HepG2 (cell line): Measurements from ENCODE around the gene SEC61B. TPM values are rescaled to one million over a fixed set of nuclear protein-coding genes. Genes with fewer than 3 reads are reported as not detected.
A peak's percentile ranks its signal among the peaks of the same experiment; 100 is the strongest.

ENCODE experiments used
- AGO2 ChIP-seq: fragments of 200-400 bp; formaldehyde crosslinking; optimal IDR thresholded peaks from 2 replicates; pipeline ENCODE3; 2017; ENCODE audit warnings: mild to moderate bottlenecking, low read depth, low read length, moderate library complexity
- ARID5B ChIP-seq: IDR thresholded peaks from 2 replicates; pipeline ENCODE4 v1.4.0; 2020; ENCODE audit warnings: mild to moderate bottlenecking, missing genetic modification reagents
- FOSL2 ChIP-seq: sonication (generic); formaldehyde crosslinking; IDR thresholded peaks from 2 replicates; pipeline ENCODE4 v1.4.0; 2020; ENCODE audit warnings: missing genetic modification reagents
- HNRNPH1 ChIP-seq: fragments of 200-400 bp; formaldehyde crosslinking; optimal IDR thresholded peaks from 2 replicates; pipeline ENCODE3; 2017; ENCODE audit warnings: mild to moderate bottlenecking, low read depth, low read length
- HNRNPUL1 ChIP-seq: fragments of 200-400 bp; formaldehyde crosslinking; IDR thresholded peaks from 2 replicates; pipeline ENCODE4 v1.6.1; 2017; ENCODE audit warnings: low read depth, mild to moderate bottlenecking, low read length, moderate library complexity
- JUN ChIP-seq: sonication (generic); formaldehyde crosslinking; IDR thresholded peaks from 2 replicates; pipeline ENCODE4 v1.4.0; 2020; ENCODE audit warnings: mild to moderate bottlenecking, missing genetic modification reagents
- MAX ChIP-seq: IDR thresholded peaks from 2 replicates; pipeline ENCODE4 v1.6.1; 2012; ENCODE audit warnings: inconsistent platforms
- MBD4 ChIP-seq: IDR thresholded peaks from 2 replicates; pipeline ENCODE4 v1.6.1; 2012; ENCODE audit warnings: low read length, inconsistent platforms, borderline replicate concordance
- PPARG ChIP-seq: conservative IDR thresholded peaks from 2 replicates; pipeline ENCODE4 v1.6.1; 2016; ENCODE audit warnings: missing biosample characterization, missing genetic modification reagents
- TBX3 ChIP-seq: fragments of 450-650 bp; IDR thresholded peaks from 2 replicates; pipeline ENCODE4 v1.6.1; 2017; ENCODE audit warnings: antibody characterized with exemption, mild to moderate bottlenecking, inconsistent platforms, borderline replicate concordance
- ZFP36L1 ChIP-seq: sonication (generic); formaldehyde crosslinking; IDR thresholded peaks from 2 replicates; pipeline ENCODE4 v1.8.0; 2022; ENCODE audit warnings: mild to moderate bottlenecking, missing genetic modification reagents, moderate library complexity
- ZMAT3 ChIP-seq: sonication (generic); formaldehyde crosslinking; conservative IDR thresholded peaks from 2 replicates; pipeline ENCODE4 v1.7.0; 2021; ENCODE audit warnings: missing genetic modification reagents
- ZNF891 ChIP-seq: sonication (generic); formaldehyde crosslinking; IDR thresholded peaks from 2 replicates; pipeline ENCODE4 v1.5.0; 2020; ENCODE audit warnings: mild to moderate bottlenecking, missing genetic modification reagents
- polyA plus RNA-seq, 8 experiments: library from polyadenylated mRNA; depleted of rRNA in 3 of 8; stranded (reverse) in 7 of 8; unstranded in 1 of 8; fragments of >200 nt; fragmentation: Illumina TruSeq in 4 of 8; extraction: Trizol in 4 of 8; gene quantifications; 2 replicates each; pipeline versions ENCODE4 v1.2.1 to v1.2.3, GENCODE V29; 2011 to 2016; ENCODE audit warnings: low read depth in 4 of 8, missing spikeins in 1 of 8, mixed read lengths in 1 of 8; ENCODE audit not compliant: insufficient read depth in 1 of 8
- total RNA-seq, 5 experiments: library from RNA; depleted of rRNA; stranded (reverse); fragments of >200 nt; fragmentation: Illumina TruSeq; extraction: Trizol; gene quantifications; 2 replicates each; pipeline ENCODE4 v1.2.3, GENCODE V29; 2016; ENCODE audit warnings: low read depth in 1 of 5
- TF ChIP-seq, protein P1 (sequence below): sonication (generic); formaldehyde crosslinking; IDR thresholded peaks from 2 replicates; pipeline ENCODE4 v1.4.0; 2020; ENCODE audit warnings: missing genetic modification reagents

Gene SEC61B
- total and polyA plus RNA-seq, 2 of the 13 experiments (the other 11 are each of a cell fraction or from before 2014, with no cell fraction given) = 191 to 368 TPM

DNA sequence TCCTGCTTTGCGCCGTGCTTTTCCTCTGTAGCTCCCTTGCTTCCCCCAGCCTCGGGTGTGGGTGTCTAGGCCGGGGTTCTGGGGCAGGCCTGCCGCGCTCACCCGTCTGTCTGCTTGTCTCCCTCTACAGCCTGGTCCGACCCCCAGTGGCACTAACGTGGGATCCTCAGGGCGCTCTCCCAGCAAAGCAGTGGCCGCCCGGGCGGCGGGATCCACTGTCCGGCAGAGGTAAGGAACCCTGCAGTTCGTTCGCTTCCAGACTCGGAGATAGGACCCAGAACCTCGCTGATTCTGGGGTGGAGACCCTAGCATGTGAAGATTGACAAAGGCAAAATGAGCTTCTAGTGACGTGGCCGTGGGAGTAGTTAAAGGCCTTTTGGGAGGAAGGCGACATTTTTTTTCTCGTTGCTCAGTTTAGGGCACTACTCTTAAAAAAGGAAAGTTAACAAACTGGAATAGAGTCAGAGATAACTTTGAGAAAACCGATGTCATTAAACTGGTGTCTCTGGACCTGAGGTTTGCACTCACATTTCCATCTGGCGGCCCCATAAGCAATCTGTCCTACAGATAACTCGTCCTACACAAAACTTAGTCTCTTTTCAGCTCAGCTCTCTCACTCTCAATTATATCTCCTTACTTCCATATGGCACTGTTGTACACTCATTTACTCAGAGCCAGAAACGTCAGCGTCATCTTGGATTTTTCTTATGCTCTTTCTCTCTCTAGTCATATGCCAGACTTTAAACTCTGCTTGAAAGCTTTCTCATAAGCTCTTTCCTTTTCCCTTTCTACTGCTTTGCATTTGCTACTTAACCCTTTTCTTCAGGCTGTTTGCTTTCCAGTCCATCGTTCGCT lies 561 bp downstream of the SEC61B start (continued):
- peak; percentile 20; the same call in 1 of the 2 replicates for TF ChIP-seq MAX
- no peak for TF ChIP-seq HNRNPH1
- TF ChIP-seq TBX3 = no peak
- TF ChIP-seq, protein P1, sequence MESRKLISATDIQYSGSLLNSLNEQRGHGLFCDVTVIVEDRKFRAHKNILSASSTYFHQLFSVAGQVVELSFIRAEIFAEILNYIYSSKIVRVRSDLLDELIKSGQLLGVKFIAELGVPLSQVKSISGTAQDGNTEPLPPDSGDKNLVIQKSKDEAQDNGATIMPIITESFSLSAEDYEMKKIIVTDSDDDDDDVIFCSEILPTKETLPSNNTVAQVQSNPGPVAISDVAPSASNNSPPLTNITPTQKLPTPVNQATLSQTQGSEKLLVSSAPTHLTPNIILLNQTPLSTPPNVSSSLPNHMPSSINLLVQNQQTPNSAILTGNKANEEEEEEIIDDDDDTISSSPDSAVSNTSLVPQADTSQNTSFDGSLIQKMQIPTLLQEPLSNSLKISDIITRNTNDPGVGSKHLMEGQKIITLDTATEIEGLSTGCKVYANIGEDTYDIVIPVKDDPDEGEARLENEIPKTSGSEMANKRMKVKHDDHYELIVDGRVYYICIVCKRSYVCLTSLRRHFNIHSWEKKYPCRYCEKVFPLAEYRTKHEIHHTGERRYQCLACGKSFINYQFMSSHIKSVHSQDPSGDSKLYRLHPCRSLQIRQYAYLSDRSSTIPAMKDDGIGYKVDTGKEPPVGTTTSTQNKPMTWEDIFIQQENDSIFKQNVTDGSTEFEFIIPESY (CRISPR knock-in tag) = no peak
- TF ChIP-seq ZMAT3 (CRISPR knock-in tag) = no peak
- 0 out of 2 replicates have a peak, but pooled peaks have one; percentile 1 for TF ChIP-seq FOSL2 (CRISPR knock-in tag)
- no peak for TF ChIP-seq ZFP36L1 (CRISPR knock-in tag)
- TF ChIP-seq HNRNPUL1 = no peak
- peak; percentile 26 for TF ChIP-seq AGO2
- no peak for TF ChIP-seq PPARG
- no peak for TF ChIP-seq JUN (CRISPR knock-in tag)
- no peak; the same call in 1 of the 2 replicates for TF ChIP-seq ARID5B (CRISPR knock-in tag)
- TF ChIP-seq MBD4 = no peak
- peak; percentile 48; the same call in 1 of the 2 replicates for TF ChIP-seq ZNF891 (CRISPR knock-in tag)
